HEK293 (cell line): Measurements from ENCODE around the gene MCEE.
"Not testable (repeated sequence)": the region's sequence is repeated elsewhere in the genome, so short reads cannot be mapped to it uniquely, and the experiment has no call there.

Source experiments
- CTCF ChIA-PET: fragments of 350-600 bp; formaldehyde crosslinking; extraction: SDS; loops from one replicate; lab custom pipeline; 2021; ENCODE audit warnings: antibody characterized with exemption; lab: Yijun Ruan, JAX
- POLR2A ChIA-PET: fragments of 300-600 bp; formaldehyde crosslinking; extraction: SDS; loops from one replicate; lab custom pipeline; 2020; ENCODE audit warnings: antibody characterized with exemption, inconsistent platforms; lab: Yijun Ruan, JAX
- H3K27ac ChIP-seq: fragments of 200-500 bp; sonication (Bioruptor generic); 2 replicates; pipeline ENCODE4 v1.5.1; 2014; ENCODE audit warnings: low read depth, low read length, control low read depth, inconsistent platforms; ENCODE audit errors: extremely low read depth
- H3K36me3 ChIP-seq, 2 experiments: fragments of 200-500 bp in 1 of 2; sonication (Bioruptor generic) in 1 of 2; 1 replicate in 1 of 2; 2 replicates in 1 of 2; pipeline ENCODE4 v1.5.1; 2014 to 2017; ENCODE audit warnings: inconsistent platforms in 2 of 2, low read length in 2 of 2; ENCODE audit not compliant: control insufficient read depth in 2 of 2, insufficient read depth in 1 of 2
- H3K4me1 ChIP-seq: fragments of 200-500 bp; sonication (Bioruptor generic); 2 replicates; pipeline ENCODE4 v1.5.1; 2014; ENCODE audit warnings: mild to moderate bottlenecking, low read length, inconsistent platforms; ENCODE audit not compliant: control insufficient read depth, insufficient read depth
- H3K4me3 ChIP-seq: 2 replicates; pipeline ENCODE4 v1.5.1; 2011; ENCODE audit warnings: low read depth, mild to moderate bottlenecking, control low read depth, low read length, moderate library complexity
- H3K9me3 ChIP-seq: fragments of 200-500 bp; sonication (Bioruptor generic); 2 replicates; pipeline ENCODE4 v1.5.1; 2014; ENCODE audit warnings: low read depth, low read length, inconsistent platforms; ENCODE audit not compliant: control insufficient read depth, insufficient read depth
- PRDM6 ChIP-seq: fragments of 450-650 bp; formaldehyde crosslinking; IDR thresholded peaks from 2 replicates; pipeline ENCODE4 v1.5.1; 2017; ENCODE audit warnings: missing biosample characterization, missing genetic modification characterization
- TCF7L2 ChIP-seq: IDR thresholded peaks from 2 replicates; pipeline ENCODE4 v1.6.1; 2011; ENCODE audit warnings: low read depth, mild to moderate bottlenecking, inconsistent platforms, low read length, moderate library complexity, borderline replicate concordance
- WT1 ChIP-seq: fragments of 450-650 bp; formaldehyde crosslinking; IDR thresholded peaks from 2 replicates; pipeline ENCODE4 v1.5.1; 2016; ENCODE audit warnings: missing biosample characterization, missing genetic modification characterization
- ZBTB10 ChIP-seq: fragments of 450-650 bp; formaldehyde crosslinking; IDR thresholded peaks from 2 replicates; pipeline ENCODE4 v1.5.1; 2016; ENCODE audit warnings: missing biosample characterization, missing genetic modification characterization
- ZFHX2 ChIP-seq: fragments of 450-650 bp; formaldehyde crosslinking; conservative IDR thresholded peaks from 2 replicates; pipeline ENCODE4 v1.5.1; 2016; ENCODE audit warnings: missing biosample characterization, missing genetic modification characterization
- ZNF184 ChIP-seq: fragments of 450-650 bp; IDR thresholded peaks from 2 replicates; pipeline ENCODE4 v1.5.1; 2018; ENCODE audit warnings: missing biosample characterization, mild to moderate bottlenecking, missing genetic modification characterization
- ZNF248 ChIP-seq: fragments of 450-650 bp; formaldehyde crosslinking; IDR thresholded peaks from 2 replicates; pipeline ENCODE4 v1.5.1; 2017; ENCODE audit warnings: missing biosample characterization, missing genetic modification characterization
- ZNF26 ChIP-seq: fragments of 450-650 bp; formaldehyde crosslinking; IDR thresholded peaks from 2 replicates; pipeline ENCODE4 v1.5.1; 2016; ENCODE audit warnings: missing biosample characterization, missing genetic modification characterization
- ZNF311 ChIP-seq: fragments of 450-650 bp; formaldehyde crosslinking; IDR thresholded peaks from 2 replicates; pipeline ENCODE4 v1.5.1; 2017; ENCODE audit warnings: missing biosample characterization, missing genetic modification characterization, borderline replicate concordance
- ZNF341 ChIP-seq: fragments of 450-650 bp; formaldehyde crosslinking; IDR thresholded peaks from 2 replicates; pipeline ENCODE4; 2016; ENCODE audit warnings: low read depth, missing biosample characterization, missing genetic modification characterization
- ZNF488 ChIP-seq: fragments of 450-650 bp; formaldehyde crosslinking; IDR thresholded peaks from 2 replicates; pipeline ENCODE4 v1.5.1; 2016; ENCODE audit warnings: missing biosample characterization, missing genetic modification characterization
- ZNF747 ChIP-seq: fragments of 450-650 bp; formaldehyde crosslinking; IDR thresholded peaks from 2 replicates; pipeline ENCODE4 v1.5.1; 2016; ENCODE audit warnings: missing biosample characterization, missing genetic modification characterization

Gene MCEE

GRCh38 chr2:71089475-71089874 lies 40.6 kb downstream of the MCEE start:
- H3K4me1 ChIP-seq, H3K27ac ChIP-seq, POLR2A ChIA-PET, H3K36me3 ChIP-seq, H3K4me3 ChIP-seq, H3K9me3 ChIP-seq, CTCF ChIA-PET: not testable (repeated sequence)
- peak; percentile 28; the same call in 1 of the 2 replicates for TF ChIP-seq ZBTB10

GRCh38 chr2:71085325-71086003 lies 44.6 kb downstream of the MCEE start:
- H3K4me3 ChIP-seq, H3K27ac ChIP-seq, H3K36me3 ChIP-seq, POLR2A ChIA-PET, CTCF ChIA-PET, H3K4me1 ChIP-seq, H3K9me3 ChIP-seq: not testable (repeated sequence)

- POLR2A ChIA-PET, H3K9me3 ChIP-seq, H3K4me3 ChIP-seq, H3K4me1 ChIP-seq, H3K36me3 ChIP-seq, H3K27ac ChIP-seq: not testable (repeated sequence)
- CTCF ChIA-PET = interaction anchor here (0.8 to 1.8 kb wide), 3 partner anchors 13 to 17 kb away, joined by 3 to 7 read pairs (median 4); no protein-coding TSS in a partner anchor
These were observed 46.2 kb downstream of the MCEE start for GRCh38 chr2:71083752-71084312.

- POLR2A ChIA-PET, H3K27ac ChIP-seq, H3K4me3 ChIP-seq, H3K9me3 ChIP-seq, H3K4me1 ChIP-seq: not testable (repeated sequence)
- peaks cover 0 to 12% of the 10 kb centered on the region in 2 experiments; a peak in 1 of 3 replicates for H3K36me3 ChIP-seq
- CTCF ChIA-PET = interaction anchor here (1.1 to 1.8 kb wide), 2 partner anchors 13 to 17 kb away, joined by 4 to 7 read pairs; no protein-coding TSS in a partner anchor
These were observed 46.7 kb downstream of the MCEE start for GRCh38 chr2:71083297-71083696.

GRCh38 chr2:71082402-71083252 lies 47.4 kb downstream of the MCEE start:
- Histone ChIP-seq H3K27ac (no peak overlapping the region), H3K4me1 (no peaks in the 10 kb centered on the region), H3K9me3 (no peaks in the 10 kb centered on the region), H3K36me3 (peaks cover 0 to 19% of the 10 kb centered on the region in 2 experiments; a peak in 1 of 3 replicates), H3K4me3 (no peak overlapping the region)
- ChIA-PET CTCF (interaction anchor here (1.1 to 1.8 kb wide), 2 partner anchors 12 to 18 kb away, joined by 4 to 7 read pairs; no protein-coding TSS in a partner anchor), POLR2A (interaction anchor here (3.1 kb wide), 1 partner anchor 14 kb away, joined by 13 read pairs; the partner anchor contains the start of gene NAGK)
- TF ChIP-seq ZNF248 (tag by site-specific recombination) (no peak), ZNF747 (tag by site-specific recombination) (no peak), WT1 (tag by site-specific recombination) (no peak), ZNF488 (tag by site-specific recombination) (no peak), ZNF341 (tag by site-specific recombination) (no peak), TCF7L2 (no peak), PRDM6 (tag by site-specific recombination) (no peak), ZNF184 (tag by site-specific recombination) (no peak), ZFHX2 (tag by site-specific recombination) (no peak), ZNF311 (tag by site-specific recombination) (no peak), ZNF26 (tag by site-specific recombination) (no peak)
